Measurements from ENCODE around the gene PKDCC.
A peak's percentile ranks its signal among the peaks of the same experiment; 100 is the strongest.

PKDCC gene

GRCh38 chr2:42036940-42037339, 10.9 kb upstream of the PKDCC start:
- Mint-ChIP-seq H3K9me3 (no peaks in the 10 kb centered on the region), H3K4me1 (no peaks in the 10 kb centered on the region), H3K4me3 (no peak overlapping the region), H3K27me3 (peaks cover 9% of the 10 kb centered on the region), H3K27ac (no peak overlapping the region), H3K36me3 (no peaks in the 10 kb centered on the region)
- DNase-seq (ENCODE audit: low spot score in 2 of 2) = no peak
- ATAC-seq (ENCODE audit: low read depth) = no peak

GRCh38 chr2:42040643-42041278, 7.1 kb upstream of the PKDCC start:
- Mint-ChIP-seq H3K9me3 (no peaks in the 10 kb centered on the region), H3K4me3 (no peak overlapping the region), H3K36me3 (no peaks in the 10 kb centered on the region), H3K27me3 (peaks cover 22% of the 10 kb centered on the region), H3K4me1 (peaks cover 3% of the 10 kb centered on the region), H3K27ac (no peak overlapping the region)
- DNase-seq (ENCODE audit: low spot score in 2 of 2) (no peak), ATAC-seq (ENCODE audit: low read depth) (no peak)

GRCh38 chr2:42041377-42042127, 6.3 kb upstream of the PKDCC start:
- Mint-ChIP-seq H3K36me3 (no peaks in the 10 kb centered on the region), H3K4me1 (peaks cover 3% of the 10 kb centered on the region), H3K27me3 (peaks cover 22% of the 10 kb centered on the region), H3K4me3 (no peak overlapping the region), H3K27ac (no peak overlapping the region), H3K9me3 (no peaks in the 10 kb centered on the region)
- no peak for DNase-seq (ENCODE audit: low spot score in 2 of 2)
- ATAC-seq (ENCODE audit: low read depth) = no peak

GRCh38 chr2:42042631-42043355, 5.0 kb upstream of the PKDCC start:
- Mint-ChIP-seq H3K27ac (no peak overlapping the region), H3K27me3 (peaks cover 24% of the 10 kb centered on the region), H3K36me3 (no peaks in the 10 kb centered on the region), H3K4me3 (no peak overlapping the region), H3K9me3 (no peaks in the 10 kb centered on the region), H3K4me1 (peaks cover 6% of the 10 kb centered on the region)
- no peak for DNase-seq (ENCODE audit: low spot score in 2 of 2)
- no peak for ATAC-seq (ENCODE audit: low read depth)

- DNase-seq (ENCODE audit: low spot score in 2 of 2) (no peak), ATAC-seq (ENCODE audit: low read depth) (no peak)
- no peak overlapping the region for H3K27ac Mint-ChIP-seq
- no peaks in the 10 kb centered on the region for H3K9me3 Mint-ChIP-seq
- H3K36me3 Mint-ChIP-seq = no peaks in the 10 kb centered on the region
- peaks cover 6% of the 10 kb centered on the region for H3K4me1 Mint-ChIP-seq
- peaks cover 27% of the 10 kb centered on the region for H3K27me3 Mint-ChIP-seq
- H3K4me3 Mint-ChIP-seq = no peak overlapping the region
Measured at GRCh38 chr2:42043789-42044394, 3.9 kb upstream of the PKDCC start.

GRCh38 chr2:42044939-42045338, 2.9 kb upstream of the PKDCC start:
- DNase-seq (ENCODE audit: low spot score in 2 of 2) (no peak), ATAC-seq (ENCODE audit: low read depth) (no peak)
- Mint-ChIP-seq H3K36me3 (no peaks in the 10 kb centered on the region), H3K4me1 (peaks cover 6% of the 10 kb centered on the region), H3K4me3 (no peak overlapping the region), H3K9me3 (no peaks in the 10 kb centered on the region), H3K27ac (no peak overlapping the region), H3K27me3 (peaks cover 28% of the 10 kb centered on the region)

- Mint-ChIP-seq H3K4me3 (no peak overlapping the region), H3K36me3 (no peaks in the 10 kb centered on the region), H3K27me3 (peaks cover 25% of the 10 kb centered on the region), H3K4me1 (peaks cover 6% of the 10 kb centered on the region), H3K9me3 (no peaks in the 10 kb centered on the region), H3K27ac (no peak overlapping the region)
- ATAC-seq (ENCODE audit: low read depth) = no peak
- DNase-seq (ENCODE audit: low spot score in 2 of 2) = no peak
Measured at GRCh38 chr2:42045352-42045751, 2.5 kb upstream of the PKDCC start.

- Mint-ChIP-seq H3K4me3 (no peak overlapping the region), H3K27ac (no peak overlapping the region), H3K36me3 (no peaks in the 10 kb centered on the region), H3K9me3 (no peaks in the 10 kb centered on the region), H3K4me1 (peaks cover 6% of the 10 kb centered on the region), H3K27me3 (peaks cover 26% of the 10 kb centered on the region)
- DNase-seq (ENCODE audit: low spot score in 2 of 2) (no peak), ATAC-seq (ENCODE audit: low read depth) (no peak)
Measured at GRCh38 chr2:42045848-42046748, 1.7 kb upstream of the PKDCC start.

GRCh38 chr2:42046819-42047487, 868 bp upstream of the PKDCC start:
- DNase-seq (ENCODE audit: low spot score in 2 of 2) (peak in 1 of 2 donors; percentile 19), ATAC-seq (ENCODE audit: low read depth) (peak; percentile 37)
- peaks cover 26% of the 10 kb centered on the region for H3K27me3 Mint-ChIP-seq
- H3K4me1 Mint-ChIP-seq = peaks cover 6% of the 10 kb centered on the region
- H3K4me3 Mint-ChIP-seq = peak overlapping the region; percentile 74
- no peaks in the 10 kb centered on the region for H3K9me3 Mint-ChIP-seq
- no peak overlapping the region for H3K27ac Mint-ChIP-seq
- H3K36me3 Mint-ChIP-seq = no peaks in the 10 kb centered on the region

GRCh38 chr2:42048299-42049220, 739 bp downstream of the PKDCC start:
- Mint-ChIP-seq H3K36me3 (no peaks in the 10 kb centered on the region), H3K4me3 (peak overlapping the region; percentile 61), H3K27me3 (peaks cover 24% of the 10 kb centered on the region), H3K27ac (no peak overlapping the region), H3K9me3 (no peaks in the 10 kb centered on the region), H3K4me1 (peaks cover 6% of the 10 kb centered on the region)
- ATAC-seq (ENCODE audit: low read depth) = no peak
- DNase-seq (ENCODE audit: low spot score in 2 of 2) = peak in 1 of 2 donors; percentile 14

GRCh38 chr2:42049221-42050009, 1.6 kb downstream of the PKDCC start:
- Mint-ChIP-seq H3K27me3 (peaks cover 25% of the 10 kb centered on the region), H3K27ac (no peak overlapping the region), H3K36me3 (no peaks in the 10 kb centered on the region), H3K4me1 (peaks cover 3% of the 10 kb centered on the region), H3K4me3 (peak overlapping the region; percentile 61), H3K9me3 (no peaks in the 10 kb centered on the region)
- no peak for DNase-seq (ENCODE audit: low spot score in 2 of 2)
- ATAC-seq (ENCODE audit: low read depth) = no peak

Measured in memory B cell (primary cell).